GM21723 (cell line): ENCODE results near the gene KATNAL1.

Source experiments
- ATAC-seq: cut with Tn5 transposase; IDR thresholded peaks from one replicate; pipeline ENCODE4 v1.9.1; 2021; ENCODE audit warnings: mild to moderate bottlenecking, moderate library complexity; ENCODE audit not compliant: unreplicated experiment

KATNAL1 gene

DNA sequence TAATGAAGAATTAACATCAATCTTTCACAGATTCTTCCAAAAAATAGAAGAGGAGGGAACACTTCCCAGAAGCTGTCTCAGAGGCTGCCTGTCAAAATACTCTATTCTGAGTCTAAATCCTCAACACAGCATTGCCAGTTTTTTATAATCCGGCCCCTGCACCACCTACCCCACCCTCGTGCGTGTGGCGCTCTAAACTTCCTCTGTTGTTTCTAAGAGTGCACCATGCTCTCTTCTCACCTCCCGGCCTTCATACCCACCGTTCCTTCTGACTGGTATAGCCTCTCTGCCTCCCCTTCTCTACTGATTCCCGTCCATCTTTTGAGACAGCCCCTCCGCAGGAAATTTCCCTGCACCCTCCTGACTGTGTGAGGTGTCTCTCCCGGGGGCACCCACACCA lies 136.8 kb downstream of the KATNAL1 start:
- no peak for ATAC-seq

DNA sequence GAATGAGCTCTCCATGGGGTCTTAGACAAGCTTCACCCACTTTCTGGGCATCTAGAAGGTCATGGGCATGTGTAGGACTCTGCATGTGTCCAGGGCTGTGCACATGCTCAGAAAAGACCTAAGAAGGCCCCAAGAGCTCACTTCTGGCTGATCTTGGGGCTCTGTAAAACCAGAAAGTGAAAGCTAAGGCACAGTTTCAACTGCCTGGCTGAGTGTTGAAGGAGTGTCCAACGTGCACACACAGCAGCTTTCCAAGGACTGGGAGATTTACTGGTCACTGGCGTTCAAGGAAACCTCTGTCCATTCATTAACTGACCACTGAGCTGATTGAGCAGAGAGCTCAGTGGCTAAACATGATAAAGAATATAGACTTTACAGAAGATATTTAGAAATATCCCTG lies 137.9 kb downstream of the KATNAL1 start:
- ATAC-seq: peak; percentile 62

DNA sequence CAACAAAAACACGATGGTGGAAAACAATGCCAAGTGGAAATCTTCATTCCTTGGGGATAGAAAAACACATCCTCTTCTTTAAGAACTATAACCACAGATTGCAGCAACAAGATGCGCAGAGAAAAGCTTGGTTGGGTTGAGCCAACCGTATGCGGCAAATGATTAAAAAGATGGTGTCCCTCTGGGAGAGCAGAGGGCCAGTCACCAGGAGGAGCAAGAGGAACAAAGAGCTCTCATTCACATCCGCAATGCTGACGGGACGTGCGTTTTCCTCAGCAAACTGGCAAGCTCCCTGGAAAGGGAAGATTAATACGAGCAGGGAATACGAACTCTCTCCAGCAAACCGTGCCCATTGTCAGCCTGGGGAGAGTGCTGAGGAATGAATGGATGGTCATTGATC lies 141.6 kb downstream of the KATNAL1 start:
- no peak for ATAC-seq

DNA sequence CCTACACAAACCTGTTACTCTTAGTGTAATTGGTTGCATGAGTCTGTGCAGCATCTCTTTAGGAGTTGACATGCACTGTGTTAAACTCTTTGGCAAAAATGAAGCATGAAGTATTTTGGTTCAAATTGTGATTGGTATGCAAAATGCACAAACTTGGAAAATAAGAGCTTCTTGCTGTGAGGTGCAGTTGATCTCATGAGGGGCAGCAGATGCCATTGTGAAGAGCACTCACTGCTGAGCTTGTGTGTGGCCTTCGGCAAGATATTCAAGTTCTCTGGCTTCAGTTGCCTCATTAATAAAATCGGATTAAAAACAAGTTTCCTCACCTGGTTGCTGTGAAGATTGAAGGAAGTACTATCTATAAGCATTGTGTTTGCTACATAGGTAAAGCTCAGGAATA lies 142.3 kb downstream of the KATNAL1 start:
- ATAC-seq: no peak

DNA sequence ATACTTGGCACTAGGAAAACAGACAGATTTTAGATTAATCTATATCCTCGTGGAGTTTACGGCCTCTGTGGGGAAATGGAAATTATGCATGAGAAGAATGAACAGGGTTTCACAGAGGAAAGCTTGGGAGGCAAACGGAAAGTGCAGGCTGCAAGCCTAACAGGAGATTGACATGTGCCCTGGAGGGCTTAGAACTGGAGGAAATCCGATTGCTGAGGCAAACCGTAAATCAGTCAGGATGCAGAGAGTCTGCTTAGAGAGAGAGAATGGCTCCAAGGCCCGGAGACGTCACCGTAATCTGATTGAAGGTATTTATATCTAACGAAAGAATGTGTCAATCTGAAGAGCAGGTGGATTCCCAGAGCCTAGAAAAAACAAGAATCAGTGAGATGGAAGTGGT lies 143.2 kb downstream of the KATNAL1 start:
- no peak for ATAC-seq

DNA sequence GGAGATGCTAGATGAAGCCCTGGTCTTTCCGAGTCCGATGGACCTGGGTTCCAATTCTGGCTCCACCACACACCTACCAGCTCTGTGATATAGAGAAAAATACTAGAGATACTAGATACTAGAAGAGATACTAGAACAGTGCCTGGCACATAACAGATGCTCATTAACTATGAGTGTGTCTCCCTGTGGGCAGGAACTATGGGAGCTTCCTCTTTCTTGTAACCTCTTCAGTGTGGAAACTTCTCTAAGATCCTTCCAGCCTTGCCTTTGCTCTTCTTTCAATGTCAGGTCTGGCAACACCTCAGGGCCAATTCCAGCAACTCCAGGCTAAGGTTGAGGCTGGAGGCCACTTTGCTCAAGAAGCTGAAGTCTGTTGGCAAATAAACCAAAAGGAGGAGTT lies 143.9 kb downstream of the KATNAL1 start:
- ATAC-seq: no peak

DNA sequence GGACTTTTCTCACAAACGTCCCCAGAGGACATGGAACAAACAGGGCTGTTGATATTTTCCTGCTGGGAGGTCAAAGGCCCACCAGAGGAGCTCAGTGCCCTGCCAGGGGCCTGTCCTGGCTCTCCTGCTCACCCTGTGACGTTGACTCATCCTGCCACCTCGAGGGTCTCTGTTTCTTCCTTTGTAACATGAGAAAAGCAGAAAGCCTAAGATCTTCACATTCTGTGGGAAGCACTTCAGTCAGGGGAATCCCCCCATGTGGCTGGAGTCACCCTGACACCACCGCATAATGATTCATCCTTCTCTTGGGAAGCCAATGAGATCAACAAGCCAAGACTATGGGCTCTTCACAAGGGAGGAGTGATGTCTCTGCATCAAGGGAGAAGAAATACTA lies 147.9 kb downstream of the KATNAL1 start:
- no peak for ATAC-seq

DNA sequence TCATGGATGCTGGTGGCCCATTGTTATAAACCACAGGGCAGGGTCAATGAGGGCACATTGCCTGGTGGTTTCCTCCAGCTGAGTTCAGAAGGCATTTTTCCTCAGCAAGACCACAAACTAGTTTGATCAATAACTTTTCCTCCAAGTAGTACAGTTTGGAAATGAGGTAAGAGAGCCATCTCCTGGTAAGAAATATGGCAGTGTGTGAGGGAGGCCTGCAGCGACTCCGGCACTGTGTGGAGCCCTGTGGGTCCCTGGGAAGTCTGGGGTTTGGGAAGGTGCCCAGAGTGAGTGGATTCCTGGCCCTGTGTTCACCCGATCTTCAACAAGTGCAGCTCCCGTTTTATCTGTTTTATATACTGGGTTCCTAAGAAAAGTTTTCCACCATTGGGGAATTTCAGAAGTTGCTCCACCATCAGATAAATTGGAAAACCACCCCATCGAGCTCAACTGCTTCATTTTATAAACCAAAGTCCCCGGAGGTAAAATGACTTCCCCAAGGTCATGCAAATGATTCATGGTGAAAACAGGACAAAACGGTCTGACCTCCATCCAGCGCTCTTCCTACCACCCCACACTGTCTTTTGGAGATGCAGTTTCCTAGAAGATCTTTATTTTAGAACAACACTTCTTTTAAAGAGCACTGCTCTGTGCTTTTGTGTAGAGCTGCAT lies 148.4 kb downstream of the KATNAL1 start:
- ATAC-seq: no peak

DNA sequence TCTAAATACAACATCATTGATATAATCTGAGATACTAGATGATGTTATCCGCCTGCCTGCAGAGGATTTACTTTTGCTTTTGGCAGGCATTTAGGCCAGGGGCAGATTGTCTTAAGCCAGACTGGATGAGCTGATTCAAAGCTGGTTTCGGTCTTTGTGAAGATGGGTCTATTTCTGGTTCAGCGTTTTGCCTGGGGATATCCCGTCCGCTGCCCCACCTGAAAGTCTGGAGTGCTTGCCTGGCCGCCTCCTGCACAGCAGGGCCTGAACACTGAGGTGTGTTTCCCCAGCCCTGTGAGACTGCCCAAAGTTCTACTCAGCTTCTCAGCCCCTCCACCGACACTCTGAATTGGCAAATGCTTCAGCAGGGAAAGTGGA lies 149.7 kb downstream of the KATNAL1 start:
- peak; percentile 75 for ATAC-seq

DNA sequence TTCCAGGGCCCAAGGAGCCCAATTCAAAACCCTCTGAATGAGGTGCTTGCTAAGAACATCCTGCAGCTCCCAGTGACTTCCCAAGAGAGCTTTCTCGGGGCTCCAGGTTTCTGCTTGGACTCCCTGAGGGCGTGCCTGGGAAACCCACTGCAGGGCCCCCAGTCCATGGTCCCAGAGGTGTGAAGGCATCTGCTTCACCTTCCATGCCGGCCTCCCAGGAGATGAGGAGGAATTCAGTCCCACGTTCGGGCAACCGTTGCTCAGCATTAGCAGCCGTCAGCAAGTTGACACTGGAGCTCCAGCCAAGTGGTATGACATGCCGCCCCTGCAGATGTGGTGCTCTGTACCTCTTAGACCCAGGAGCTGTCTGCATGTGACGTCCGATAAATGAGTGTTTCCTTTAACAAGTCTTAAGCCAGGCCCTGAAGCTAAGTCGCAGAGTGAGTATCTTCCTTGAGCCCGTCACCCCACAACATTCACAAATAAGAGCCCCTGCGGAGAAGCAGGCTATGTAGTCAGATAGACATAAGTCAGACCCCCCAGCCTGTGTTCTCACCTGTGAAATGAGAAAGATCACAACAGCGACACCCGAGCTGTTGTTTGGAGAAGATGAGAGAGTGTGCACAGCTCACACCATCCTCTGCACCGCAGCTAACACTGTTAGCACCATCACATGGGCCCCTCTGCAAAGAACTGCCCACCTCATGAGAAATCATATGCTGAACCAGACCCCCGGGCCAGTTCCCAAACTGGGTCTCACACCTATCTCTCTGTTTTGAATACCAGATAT lies 150.3 kb downstream of the KATNAL1 start:
- ATAC-seq: peak; percentile 21

DNA sequence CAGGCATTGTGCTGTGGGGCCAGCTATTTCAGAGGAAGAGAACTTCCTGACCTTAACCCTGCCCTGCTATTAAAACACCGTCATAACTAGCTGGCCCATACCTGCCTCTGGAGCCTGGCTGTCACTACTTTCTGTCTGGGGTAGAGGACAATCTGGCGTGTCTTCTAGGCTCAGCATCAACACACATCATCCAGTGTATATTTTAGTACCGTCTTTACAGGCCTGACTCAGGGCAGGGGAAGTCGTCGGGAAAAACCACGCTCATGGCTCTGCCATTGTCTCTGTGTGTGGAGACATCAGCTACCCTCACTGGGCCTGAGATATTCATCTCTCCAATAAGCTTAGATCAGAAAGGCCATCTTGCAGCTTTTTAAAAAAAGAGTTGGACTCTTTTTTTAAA lies 151.1 kb downstream of the KATNAL1 start:
- no peak for ATAC-seq

DNA sequence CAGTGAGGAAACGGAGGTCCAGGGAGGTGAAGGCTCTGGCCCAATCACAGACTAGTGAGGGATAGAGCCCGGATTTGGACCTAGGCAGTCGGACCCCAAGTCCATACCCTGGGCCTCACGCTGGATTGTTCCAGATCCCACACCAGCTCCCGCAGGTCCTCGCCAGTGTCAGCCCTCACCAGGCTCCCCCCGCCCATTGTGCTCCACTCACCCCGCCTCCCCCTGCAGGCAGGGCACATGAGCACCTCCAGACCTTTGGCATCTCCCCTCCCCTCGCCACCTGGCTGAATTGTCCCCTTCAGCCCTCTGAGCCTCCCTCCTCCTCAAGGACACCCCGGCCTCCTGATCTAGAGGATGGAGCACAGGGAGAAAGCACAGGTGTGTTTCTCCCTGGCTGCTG lies 152.4 kb downstream of the KATNAL1 start:
- ATAC-seq: no peak

DNA sequence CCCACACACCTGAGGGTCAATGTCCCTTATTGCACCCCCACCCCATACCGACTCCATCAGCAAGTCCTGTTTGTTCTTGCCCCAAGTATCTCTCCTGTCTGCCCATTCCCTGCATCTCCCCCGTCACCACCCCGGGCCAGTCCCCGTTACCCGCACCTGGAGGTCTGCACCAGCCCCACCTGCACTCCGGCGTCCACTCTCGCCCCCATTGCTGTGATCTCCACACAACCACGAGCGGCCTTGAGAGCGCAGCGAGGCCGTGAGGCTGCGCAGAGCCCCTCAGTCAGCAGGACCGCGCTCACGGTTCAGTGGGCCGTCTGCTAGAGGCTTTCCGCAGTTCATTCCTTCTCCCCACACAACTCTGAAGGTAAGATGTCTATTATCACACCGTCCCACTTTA lies 152.8 kb downstream of the KATNAL1 start:
- ATAC-seq: no peak

DNA sequence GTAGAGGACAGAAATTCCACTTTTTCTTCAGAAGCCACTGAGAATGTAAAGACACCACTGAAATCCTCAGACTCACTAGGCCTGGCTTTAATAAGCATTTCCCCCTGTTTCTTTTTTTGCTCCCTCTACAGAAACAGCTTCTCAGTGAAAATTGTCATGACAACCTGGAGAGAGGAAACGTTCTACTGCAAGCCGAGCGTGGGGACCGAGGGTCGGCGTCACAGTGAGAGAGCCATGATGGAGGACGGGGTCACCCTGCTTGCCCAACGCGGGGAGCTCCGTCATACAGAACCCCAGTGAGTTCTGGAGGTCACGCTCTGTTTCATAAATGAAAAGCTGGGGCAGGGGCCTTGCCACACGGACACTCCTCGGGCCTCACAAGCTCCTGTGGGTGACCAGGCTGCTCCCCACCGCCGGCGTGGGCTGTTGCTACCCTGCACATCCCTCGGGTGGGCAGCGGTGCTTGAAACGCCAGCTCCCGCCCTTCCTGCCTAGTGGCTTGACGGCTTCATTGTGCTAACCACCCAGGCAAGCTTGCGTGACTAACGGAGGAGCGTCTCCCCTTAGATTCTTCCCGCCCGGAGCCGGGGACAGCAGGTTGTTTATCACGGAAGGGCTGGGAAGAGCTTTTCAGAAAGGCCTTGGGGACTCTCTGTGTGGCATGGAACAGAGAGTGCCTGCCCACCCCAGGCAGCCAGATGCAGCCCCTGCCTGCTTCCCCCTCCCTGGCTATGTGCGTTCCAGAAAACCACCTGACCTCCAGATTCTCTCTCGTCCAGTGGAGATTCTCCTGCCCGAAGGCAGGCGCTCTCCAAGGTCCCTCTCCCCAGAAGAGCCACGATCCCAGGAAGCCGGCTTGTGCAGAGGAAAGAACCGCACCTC lies 153.6 kb downstream of the KATNAL1 start:
- no peak for ATAC-seq
